H1 (cell line): Measurements from ENCODE around the gene FLT1. TPM values are rescaled to one million over a fixed set of nuclear protein-coding genes. Genes with fewer than 3 reads are reported as not detected.

Experiments used
- CTCF ChIA-PET: fragments of 300-600 bp; sonication (Branson Sonifier 250); formaldehyde crosslinking; loops from one replicate; lab custom pipeline; 2021; ENCODE audit not compliant: partially characterized antibody; lab: Charles Lee
- POLR2A ChIA-PET: fragments of 300-600 bp; sonication (Branson Sonifier 250); formaldehyde crosslinking; loops from one replicate; lab custom pipeline; 2021; ENCODE audit warnings: inconsistent platforms; ENCODE audit not compliant: partially characterized antibody; lab: Charles Lee
- DNase-seq, 2 experiments: peaks; one replicate each; pipeline versions ENCODE4 v3.0.0 to v3.0.0-alpha.2; 2010 to 2022; ENCODE audit warnings: low spot score in 2 of 2, low read depth in 1 of 2, mixed read lengths in 1 of 2
- FAIRE-seq: peaks from 2 replicates; lab custom pipeline; 2011; peaks lifted over from hg19 to GRCh38; lab: Jason Lieb, UNC
- H2AFZ ChIP-seq: 2 replicates; pipeline ENCODE4 v1.8.1; 2012; ENCODE audit warnings: low read length, inconsistent platforms
- H2AK5ac ChIP-seq: 2 replicates; pipeline ENCODE4 v1.6.1; 2013; ENCODE audit warnings: low read depth, low read length
- H2BK120ac ChIP-seq: replicated peaks from 2 replicates; pipeline ENCODE3; 2013; ENCODE audit warnings: low read depth, low read length, inconsistent platforms
- H2BK12ac ChIP-seq: 2 replicates; pipeline ENCODE4 v1.6.1; 2013; ENCODE audit warnings: low read depth, low read length
- H2BK15ac ChIP-seq: 2 replicates; pipeline ENCODE4 v1.6.1; 2013; ENCODE audit warnings: low read length
- H2BK20ac ChIP-seq: 2 replicates; pipeline ENCODE4 v1.6.1; 2013; ENCODE audit warnings: low read length
- H2BK5ac ChIP-seq: 2 replicates; pipeline ENCODE4 v1.6.1; 2013; ENCODE audit warnings: low read depth, low read length
- H3K14ac ChIP-seq: 2 replicates; pipeline ENCODE4 v1.6.1; 2013; ENCODE audit warnings: inconsistent platforms; ENCODE audit not compliant: insufficient read length
- H3K18ac ChIP-seq: 2 replicates; pipeline ENCODE4 v1.6.1; 2013; ENCODE audit warnings: low read length; ENCODE audit errors: extremely low read depth
- H3K23ac ChIP-seq: 2 replicates; pipeline ENCODE4 v1.6.1; 2013; ENCODE audit warnings: inconsistent platforms; ENCODE audit not compliant: insufficient read length
- H3K23me2 ChIP-seq: 2 replicates; pipeline ENCODE4 v1.6.1; 2013; ENCODE audit warnings: low read depth, low read length
- H3K27ac ChIP-seq: 2 replicates; pipeline ENCODE4 v1.6.1; 2011; ENCODE audit warnings: low read depth, low read length, inconsistent platforms
- H3K27me3 ChIP-seq, 4 experiments: replicated peaks in 1 of 4; 1 replicate in 1 of 4; 2 replicates in 3 of 4; pipeline versions ENCODE4 v1.6.1 to v1.8.1; 2011 to 2013; ENCODE audit warnings: low read length in 3 of 4, mild to moderate bottlenecking in 3 of 4, inconsistent platforms in 2 of 4, mixed read lengths in 2 of 4, moderate library complexity in 1 of 4; ENCODE audit not compliant: control insufficient read depth in 3 of 4, insufficient read depth in 3 of 4; ENCODE audit errors: extremely low read depth in 1 of 4
- H3K36me3 ChIP-seq, 4 experiments: 2 replicates each; pipeline versions ENCODE4 v1.6.1 to v1.8.1; 2011 to 2013; ENCODE audit warnings: mild to moderate bottlenecking in 4 of 4, low read length in 3 of 4, moderate library complexity in 2 of 4, control low read depth in 1 of 4, inconsistent platforms in 1 of 4; ENCODE audit not compliant: insufficient read depth in 4 of 4, control insufficient read depth in 2 of 4
- H3K4ac ChIP-seq: replicated peaks from 2 replicates; pipeline ENCODE3; 2013; ENCODE audit warnings: low read length, low read depth, mixed read lengths, inconsistent platforms; ENCODE audit not compliant: insufficient read length
- H3K4me1 ChIP-seq, 4 experiments: replicated peaks in 1 of 4; 1 replicate in 1 of 4; 2 replicates in 3 of 4; pipeline versions ENCODE4 v1.6.1 to v1.8.1; 2011 to 2013; ENCODE audit warnings: low read length in 3 of 4, inconsistent platforms in 2 of 4, mixed read lengths in 1 of 4; ENCODE audit not compliant: insufficient read depth in 4 of 4, control insufficient read depth in 3 of 4
- H3K4me2 ChIP-seq, 2 experiments: 2 replicates each; pipeline versions ENCODE4 v1.6.1 to v1.8.1; 2011 to 2013; ENCODE audit warnings: low read depth in 2 of 2, low read length in 2 of 2, control low read depth in 1 of 2, inconsistent platforms in 1 of 2, mild to moderate bottlenecking in 1 of 2; ENCODE audit not compliant: insufficient read depth in 1 of 2
- H3K4me3 ChIP-seq, 4 experiments: fragments of 200-600, 300-600 bp in 1 of 4; sonication (generic), shearing (Covaris generic), sonication (Bioruptor Twin) in 1 of 4; 2 replicates each; pipeline versions ENCODE4 v1.5.1 to v1.8.1; 2011 to 2016; ENCODE audit warnings: low read length in 4 of 4, low read depth in 3 of 4, control low read depth in 2 of 4, inconsistent platforms in 2 of 4, mild to moderate bottlenecking in 2 of 4, mixed read lengths in 1 of 4, moderate library complexity in 1 of 4; ENCODE audit not compliant: insufficient read depth in 2 of 4; ENCODE audit errors: extremely low read depth in 1 of 4
- H3K56ac ChIP-seq: replicated peaks from 2 replicates; pipeline ENCODE3; 2013; ENCODE audit warnings: low read depth, mild to moderate bottlenecking, mixed read lengths, low read length, inconsistent platforms; ENCODE audit not compliant: insufficient read length
- H3K79me1 ChIP-seq: 2 replicates; pipeline ENCODE4 v1.6.1; 2013; ENCODE audit warnings: low read depth, low read length, control low read depth
- H3K79me2 ChIP-seq, 2 experiments: 2 replicates each; pipeline versions ENCODE4 v1.6.1 to v1.8.1; 2012 to 2013; ENCODE audit warnings: low read length in 2 of 2, mild to moderate bottlenecking in 2 of 2, inconsistent platforms in 1 of 2; ENCODE audit not compliant: insufficient read depth in 2 of 2, control insufficient read depth in 1 of 2
- H3K9ac ChIP-seq, 4 experiments: replicated peaks in 1 of 4; 1 replicate in 1 of 4; 2 replicates in 3 of 4; pipeline versions ENCODE4 v1.6.1 to v1.8.1; 2011 to 2013; ENCODE audit warnings: low read depth in 3 of 4, low read length in 3 of 4, control low read depth in 2 of 4, mild to moderate bottlenecking in 2 of 4, moderate library complexity in 2 of 4, inconsistent platforms in 1 of 4; ENCODE audit errors: extremely low read depth in 1 of 4
- H3K9me3 ChIP-seq, 2 experiments: 2 replicates each; pipeline versions ENCODE4 v1.6.1 to v1.8.1; 2012 to 2013; ENCODE audit warnings: mild to moderate bottlenecking in 2 of 2, moderate library complexity in 2 of 2, control low read depth in 1 of 2, inconsistent platforms in 1 of 2, low read depth in 1 of 2, low read length in 1 of 2, mixed read lengths in 1 of 2; ENCODE audit not compliant: insufficient read depth in 2 of 2
- H4K20me1 ChIP-seq, 2 experiments: replicated peaks in 1 of 2; 2 replicates each; pipeline versions ENCODE3 to v1.8.1; 2011 to 2013; ENCODE audit warnings: inconsistent platforms in 2 of 2, low read length in 2 of 2, mild to moderate bottlenecking in 1 of 2; ENCODE audit not compliant: insufficient read depth in 2 of 2, control insufficient read depth in 1 of 2
- H4K5ac ChIP-seq: 2 replicates; pipeline ENCODE4 v1.6.1; 2013; ENCODE audit warnings: low read length, low read depth, mixed read lengths, inconsistent platforms; ENCODE audit not compliant: insufficient read length
- H4K8ac ChIP-seq: 2 replicates; pipeline ENCODE4 v1.8.0; 2013; ENCODE audit warnings: mild to moderate bottlenecking, moderate library complexity, low read length, inconsistent platforms; ENCODE audit not compliant: insufficient read depth; ENCODE audit errors: extremely low read depth
- H4K91ac ChIP-seq: replicated peaks from 2 replicates; pipeline ENCODE3; 2013; ENCODE audit warnings: low read length, mixed read lengths, inconsistent platforms; ENCODE audit not compliant: insufficient read length
- BACH1 ChIP-seq: IDR thresholded peaks from 2 replicates; pipeline ENCODE4 v1.6.1; 2012; ENCODE audit warnings: low read length, improper control_type of control experiment
- EZH2 ChIP-seq: fragments of 200-600 bp; sonication (generic); IDR thresholded peaks from 2 replicates; pipeline ENCODE4 v1.7.1; 2012; ENCODE audit warnings: low read depth, mild to moderate bottlenecking, moderate library complexity, low read length, inconsistent platforms; ENCODE audit not compliant: severe bottlenecking
- JUN ChIP-seq: IDR thresholded peaks from 2 replicates; pipeline ENCODE4 v1.6.1; 2011; ENCODE audit warnings: low read depth, mild to moderate bottlenecking, improper control_type of control experiment, low read length
- POU5F1 ChIP-seq: IDR thresholded peaks from 2 replicates; pipeline ENCODE4 v1.6.1; 2011; ENCODE audit warnings: low read depth, mild to moderate bottlenecking, low read length, moderate library complexity
- WGBS, 2 experiments: shearing (Covaris generic) in 1 of 2; methylation state at CpG; one replicate each; pipeline versions ENCODE4 v1.1.6 to v1.1.7; 2013 to 2015; ENCODE audit warnings: low lambda C conversion rate in 2 of 2, mixed read lengths in 2 of 2, inconsistent platforms in 1 of 2, low coverage in 1 of 2, missing lambda C conversion rate in 1 of 2; ENCODE audit not compliant: insufficient replicate concordance in 2 of 2, insufficient coverage in 1 of 2, insufficient read length in 1 of 2; ENCODE audit errors: extremely low coverage in 1 of 2, missing lambda C conversion rate in 1 of 2; 5-methylcytosine and 5-hydroxymethylcytosine counted together
- polyA plus RNA-seq, 7 experiments: library from polyadenylated mRNA; depleted of rRNA in 3 of 7; stranded (reverse) in 5 of 7; unstranded in 2 of 7; fragments of >200 nt in 5 of 7; fragments of 200-250 nt in 2 of 7; gene quantifications; 1 replicate in 5 of 7; 2 replicates in 1 of 7; 4 replicates in 1 of 7; pipeline versions ENCODE4 v1.2.1 to v1.2.3, GENCODE V29; 2011 to 2013; ENCODE audit warnings: missing spikeins in 2 of 7, mixed read lengths in 2 of 7
- total RNA-seq: library from RNA; stranded (reverse); fragmentation: NEBNext Ultra II Directional; extraction: Animal tissue kit (Norgen Biotek cat#: 25700); gene quantifications from 2 replicates; pipeline ENCODE4 v1.2.1, GENCODE V29; 2021

Gene FLT1
- total and polyA plus RNA-seq, 2 of the 8 experiments (the other 6 are each of a cell fraction or from before 2014, with no cell fraction given) = 19.7 to 90.2 TPM

DNA sequence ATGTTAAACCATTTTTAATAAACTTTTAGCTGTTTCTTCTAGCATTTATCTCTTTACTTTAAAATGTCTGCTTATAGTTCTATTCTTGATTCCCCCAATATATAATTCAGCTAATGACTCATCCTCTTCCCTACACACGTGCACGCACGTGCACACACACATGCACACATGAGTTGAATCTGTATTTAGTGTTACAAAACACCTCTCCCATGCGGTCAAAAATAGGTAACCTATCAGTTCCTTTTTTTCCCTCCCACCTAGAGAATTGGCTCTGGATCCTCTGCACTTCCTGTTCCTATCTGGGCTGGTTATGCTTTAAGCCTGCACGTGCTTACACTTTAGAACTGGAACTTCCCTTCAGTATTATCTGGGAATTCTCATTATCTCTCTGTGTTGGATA lies 212.5 kb downstream of the FLT1 start:
- H4K20me1 ChIP-seq = no peaks in the 10 kb centered on the region
- POLR2A ChIA-PET = interaction anchor here (0.5 kb wide), 1 partner anchor 177 kb away, joined by 3 read pairs; no protein-coding TSS in a partner anchor

More for the DNA sequence above, 212.5 kb downstream of the FLT1 start:
- H3K79me2 ChIP-seq = no peaks in the 10 kb centered on the region
- H3K4me2 ChIP-seq = no peak overlapping the region
- no peak overlapping the region for H2BK120ac ChIP-seq
- H2BK5ac ChIP-seq = no peak overlapping the region
- DNase-seq (no peak), FAIRE-seq (no peak)
- H3K4me3 ChIP-seq = no peak overlapping the region
- no peaks in the 10 kb centered on the region; the same call in 1 of the 2 replicates for H3K23me2 ChIP-seq
- H4K5ac ChIP-seq = no peak overlapping the region
- no peak overlapping the region for H4K8ac ChIP-seq
- no peak overlapping the region for H3K27ac ChIP-seq
- TF ChIP-seq POU5F1 (no peak), JUN (no peak), BACH1 (no peak), EZH2 (no peak)
- H3K79me1 ChIP-seq = no peaks in the 10 kb centered on the region
- no peak overlapping the region for H2BK12ac ChIP-seq
- peaks cover 2 to 39% (median 13%) of the 10 kb centered on the region in 4 experiments; a peak in 6 of 8 replicates for H3K36me3 ChIP-seq
- no peaks in the 10 kb centered on the region for H3K27me3 ChIP-seq
- H4K91ac ChIP-seq = no peak overlapping the region
- H3K9me3 ChIP-seq = no peaks in the 10 kb centered on the region
- WGBS, 2 experiments = 92% methylated on average over 5 of the region's 5 CpGs; no CpG with 5 or more reads in 1 of the 2 experiments
- no peak overlapping the region for H3K18ac ChIP-seq
- H3K4ac ChIP-seq = no peak overlapping the region
- no peak overlapping the region for H2AFZ ChIP-seq
- no peak overlapping the region for H2AK5ac ChIP-seq
- CTCF ChIA-PET = interaction anchor here (0.7 to 0.8 kb wide), 2 partner anchors 41 to 134 kb away, joined by 4 to 5 read pairs; no protein-coding TSS in a partner anchor
- H2BK15ac ChIP-seq = no peak overlapping the region
- no peaks in the 10 kb centered on the region for H3K4me1 ChIP-seq
- no peak overlapping the region for H3K14ac ChIP-seq
- H3K23ac ChIP-seq = no peak overlapping the region
- H3K9ac ChIP-seq = no peak overlapping the region
- H2BK20ac ChIP-seq = no peak overlapping the region
- no peak overlapping the region for H3K56ac ChIP-seq
